Pons (tissue), 1 donor: ENCODE data around the gene MBD3L5.
A peak's percentile ranks its signal among the peaks of the same experiment; 100 is the strongest.
"Not testable (repeated sequence)": the region's sequence is repeated elsewhere in the genome, so short reads cannot be mapped to it uniquely, and the experiment has no call there.

Source experiments
- DNase-seq: peaks from one replicate; pipeline ENCODE4 v3.0.0-alpha.2; 2016; ENCODE audit warnings: low spot score

The MBD3L5 gene

GRCh38 chr19:7030278-7030677 lies at the start of gene MBD3L5:
TSS of gene MBD3L5 (plus strand) at chr19:7030578. CDS start at chr19:7030612, 34 bp downstream.
- not testable (repeated sequence) for DNase-seq

DNA sequence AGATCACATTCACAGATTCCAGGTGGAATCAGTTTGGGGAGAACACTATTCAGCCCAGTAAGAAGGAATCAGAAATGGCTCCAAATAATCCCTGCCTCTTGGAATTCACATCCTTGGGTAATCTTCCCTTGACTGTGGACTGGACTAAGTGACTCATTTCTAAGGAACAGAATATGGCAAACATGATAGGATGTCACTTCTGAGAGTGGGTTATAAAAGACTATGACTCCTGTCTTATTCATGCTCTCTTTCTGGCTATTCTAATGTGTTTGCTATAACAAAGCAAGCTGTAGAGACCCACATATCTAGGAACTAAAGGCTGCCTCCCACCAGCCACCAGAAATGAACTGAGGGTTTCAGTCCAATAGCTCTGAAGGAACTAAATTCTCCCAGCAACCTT lies 46.9 kb upstream of the MBD3L5 start:
- DNase-seq, result no peak

- peak; percentile 45 for DNase-seq
These were observed 42.5 kb upstream of the MBD3L5 start for GRCh38 chr19:6987850-6988249.

GRCh38 chr19:6988257-6988656 lies 42.1 kb upstream of the MBD3L5 start:
- DNase-seq, result no peak

DNA sequence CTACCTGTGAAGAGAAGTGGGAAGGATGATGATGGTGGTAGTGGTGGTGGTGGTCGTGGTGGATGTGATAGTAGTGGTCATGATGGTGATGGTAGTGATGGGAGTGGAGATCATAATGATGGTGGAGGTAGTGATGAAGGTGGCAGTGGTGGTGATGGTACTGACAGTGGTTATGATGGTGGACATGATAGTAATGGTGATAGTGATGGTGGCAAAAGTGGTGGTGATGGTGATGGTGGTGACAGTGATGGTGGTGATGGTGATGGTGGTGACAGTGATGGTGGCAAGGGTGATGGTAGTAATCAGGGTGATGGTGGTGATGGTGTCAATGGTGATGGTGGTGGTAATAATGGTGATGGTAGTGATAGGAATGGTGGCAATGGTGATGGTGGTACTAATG lies 35.3 kb upstream of the MBD3L5 start:
- DNase-seq, result no peak

- no peak for DNase-seq
These were observed 33.6 kb upstream of the MBD3L5 start for GRCh38 chr19:6996810-6997209.

DNA sequence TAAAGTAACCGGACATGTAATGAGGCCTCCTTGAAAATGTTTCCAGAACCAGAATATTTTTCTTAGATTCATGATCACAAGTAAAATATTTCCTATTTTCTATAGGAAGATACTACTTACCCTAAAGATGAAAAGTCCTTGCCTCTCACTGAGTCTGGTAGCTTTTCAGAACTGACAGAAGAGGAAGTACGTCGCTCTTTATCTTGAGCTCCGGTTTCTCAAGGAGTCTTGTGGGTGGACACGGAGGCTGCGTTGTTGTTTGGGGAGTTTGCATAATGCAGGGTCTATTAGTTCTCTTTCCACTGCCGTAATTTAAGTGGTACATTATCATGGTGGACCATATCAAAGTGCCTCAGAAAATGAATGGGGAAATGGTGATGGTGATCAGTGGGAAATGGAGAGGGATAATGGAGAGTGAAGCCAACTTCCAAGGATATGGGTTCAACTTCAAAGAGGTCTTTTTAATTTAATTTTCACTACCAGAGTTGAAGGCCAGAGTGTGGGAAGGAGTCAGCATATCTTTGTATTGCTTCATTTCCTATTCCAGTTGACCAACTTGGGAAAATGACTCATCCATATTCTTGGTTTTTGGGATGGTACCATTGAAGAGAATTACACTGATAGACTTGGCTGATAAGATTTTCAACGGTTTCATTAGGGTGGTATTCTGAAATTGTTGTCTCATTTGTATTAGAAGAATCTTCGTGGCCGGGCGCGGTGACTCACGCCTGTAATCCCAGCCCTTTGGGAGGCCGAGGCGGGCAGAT lies 32.5 kb upstream of the MBD3L5 start:
- DNase-seq, result peak; percentile 28

- no peak for DNase-seq
These were observed 30.4 kb upstream of the MBD3L5 start for GRCh38 chr19:6999933-7000332.

GRCh38 chr19:7000333-7000732 lies 30.0 kb upstream of the MBD3L5 start:
- no peak for DNase-seq

- no peak for DNase-seq
These were observed 29.6 kb upstream of the MBD3L5 start for GRCh38 chr19:7000816-7001215.

- DNase-seq, result no peak
These were observed 26.0 kb upstream of the MBD3L5 start for GRCh38 chr19:7004313-7004931.

DNA sequence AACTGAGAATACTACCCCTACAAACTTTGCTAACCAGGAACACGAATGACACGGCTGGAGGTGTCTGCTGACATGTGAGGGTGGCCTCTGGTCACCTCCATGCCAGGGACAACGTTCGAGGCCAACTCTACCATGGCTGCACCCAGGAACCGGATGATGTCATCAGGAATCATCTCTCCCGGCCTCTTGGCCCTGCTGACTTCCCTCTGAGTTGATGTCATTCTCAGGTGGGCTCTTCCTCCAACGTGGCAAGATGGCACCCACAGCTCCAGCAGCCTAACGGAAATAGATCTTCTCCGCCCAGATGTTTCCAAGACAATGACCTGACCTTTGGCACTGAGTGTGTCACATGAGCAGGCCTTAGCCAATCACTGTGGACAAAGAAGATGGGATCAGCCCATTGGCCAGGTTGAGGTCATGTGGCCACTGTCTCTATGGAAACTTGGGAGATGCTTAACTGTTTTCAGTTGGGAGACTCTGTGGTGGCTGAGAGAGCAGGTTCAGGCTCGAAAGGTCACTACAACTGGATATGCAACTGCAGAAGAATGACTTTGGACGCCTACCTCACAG lies 24.2 kb upstream of the MBD3L5 start:
- DNase-seq, result no peak

DNA sequence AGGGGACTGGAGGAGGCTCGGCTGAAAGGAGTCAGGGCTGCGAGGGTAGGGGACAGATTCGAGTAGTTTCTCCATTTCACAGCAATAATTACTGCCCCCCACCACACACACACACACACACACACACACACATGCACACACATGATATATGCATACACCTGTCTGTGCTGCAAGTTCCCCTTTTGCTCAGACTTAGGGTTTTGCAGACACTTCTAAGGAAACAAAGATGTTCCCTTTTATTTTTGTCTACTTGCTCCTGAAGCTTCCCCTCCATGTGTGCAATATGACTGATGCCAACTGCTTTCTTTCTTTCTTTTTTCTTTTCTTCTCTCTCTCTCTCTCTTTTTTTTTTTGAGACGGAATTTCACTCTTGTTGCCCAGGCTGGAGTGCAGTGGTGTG lies 22.5 kb upstream of the MBD3L5 start:
- DNase-seq, result no peak

DNA sequence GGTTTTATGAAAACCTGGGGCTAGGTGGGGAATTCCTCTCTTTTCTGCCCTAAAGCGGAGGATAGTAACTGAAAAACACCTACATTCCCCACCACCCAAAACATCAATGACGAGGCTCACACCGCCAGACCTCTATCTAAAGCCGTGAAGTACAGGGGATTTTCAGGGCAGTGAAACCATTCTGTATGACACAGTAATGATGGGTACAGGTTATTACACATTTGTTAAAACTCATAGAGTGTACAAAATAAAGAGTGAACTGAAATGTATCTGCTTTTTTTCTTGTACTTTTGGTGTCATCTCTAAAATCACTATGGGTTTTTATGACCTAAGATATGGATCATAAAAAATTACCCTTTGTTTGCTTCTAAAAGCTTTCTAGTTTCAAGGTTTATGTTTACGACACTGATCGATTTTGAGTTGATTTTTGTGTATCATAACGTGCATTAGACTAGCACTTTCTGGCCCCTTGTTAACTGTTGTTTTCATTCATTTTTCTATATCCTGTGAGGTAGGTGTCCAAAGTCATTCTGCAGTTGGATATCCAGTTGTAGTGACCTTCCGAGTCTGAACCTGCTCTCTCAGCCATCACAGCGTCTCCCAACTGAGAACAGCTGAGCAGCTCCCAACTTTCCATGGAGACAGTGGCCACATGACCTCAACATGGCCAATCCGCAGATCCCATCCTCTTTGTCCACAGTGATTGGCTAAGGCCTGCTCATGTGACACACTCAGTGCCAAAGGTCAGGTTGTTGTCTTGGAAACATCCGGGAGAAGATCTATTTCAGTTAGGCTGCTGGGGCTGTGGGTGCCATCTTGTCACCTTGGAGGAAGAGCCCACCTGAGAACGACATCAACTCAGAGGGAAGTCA lies 19.4 kb upstream of the MBD3L5 start:
- no peak for DNase-seq

DNA sequence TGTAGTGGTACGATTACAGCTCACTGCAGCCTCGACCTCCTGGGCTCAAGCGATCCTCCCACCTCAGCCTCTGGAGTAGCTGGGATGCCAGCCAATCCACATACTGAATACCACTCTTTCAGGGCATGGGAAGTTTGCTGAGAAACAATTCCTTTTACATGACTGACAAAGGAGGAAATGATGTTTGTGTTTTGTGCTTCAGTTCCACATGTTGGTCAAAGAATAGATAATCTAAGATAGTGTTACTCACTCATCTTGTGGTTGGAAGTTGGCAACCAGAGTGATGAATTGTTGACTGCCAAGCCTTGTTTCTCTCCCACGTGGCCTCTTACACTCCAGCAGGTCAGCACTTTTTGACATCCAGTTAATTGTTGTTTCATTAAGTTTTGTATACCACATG lies 16.7 kb upstream of the MBD3L5 start:
- peak; percentile 67 for DNase-seq

DNA sequence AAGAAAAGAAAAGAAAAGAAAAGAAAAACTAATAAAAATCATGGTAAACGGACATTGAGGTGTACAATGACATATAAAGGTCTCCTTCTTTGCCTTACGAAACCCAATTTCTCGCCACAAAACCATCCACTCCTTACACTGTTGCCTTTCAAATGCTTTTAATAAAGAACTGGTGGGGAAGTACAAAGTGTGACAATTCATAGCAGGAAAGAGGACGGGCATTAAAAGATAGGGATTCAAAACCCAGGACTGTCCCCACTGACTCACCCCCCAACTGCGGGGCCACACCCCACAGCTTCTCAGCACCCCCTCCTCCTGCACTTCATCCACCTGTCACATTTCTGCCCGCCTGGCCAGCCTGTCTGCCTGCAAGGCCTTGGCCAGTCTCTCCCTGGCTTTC lies 11.6 kb upstream of the MBD3L5 start:
- no peak for DNase-seq

DNA sequence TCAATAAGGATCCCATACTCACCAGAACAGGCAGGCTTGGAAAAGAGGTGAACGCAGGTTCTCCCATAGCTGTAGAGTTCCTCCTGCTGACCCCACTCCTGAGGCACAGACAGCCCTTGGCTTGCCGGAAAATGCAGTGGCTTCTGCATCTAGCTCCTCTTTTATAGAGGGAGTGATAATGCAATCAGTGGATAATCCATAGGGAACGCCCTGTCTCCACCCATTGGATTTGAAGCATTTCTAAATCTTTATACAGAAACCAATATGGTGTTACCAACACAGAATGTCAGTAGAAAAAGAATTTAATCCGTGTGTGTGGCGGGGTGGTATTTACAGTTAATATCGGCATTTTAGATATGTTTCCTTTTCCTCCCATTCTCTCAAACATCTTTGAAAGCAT lies 9.0 kb upstream of the MBD3L5 start, which contains the start of gene MBD3L2B:
TSS of gene MBD3L2B (minus strand) at position 101 of the 400 bp plus-strand sequence. CDS start at position 67, 34 bp downstream.
- DNase-seq, result not testable (repeated sequence)

- not testable (repeated sequence) for DNase-seq
These were observed 1.6 kb upstream of the MBD3L5 start for GRCh38 chr19:7028790-7029189.

DNA sequence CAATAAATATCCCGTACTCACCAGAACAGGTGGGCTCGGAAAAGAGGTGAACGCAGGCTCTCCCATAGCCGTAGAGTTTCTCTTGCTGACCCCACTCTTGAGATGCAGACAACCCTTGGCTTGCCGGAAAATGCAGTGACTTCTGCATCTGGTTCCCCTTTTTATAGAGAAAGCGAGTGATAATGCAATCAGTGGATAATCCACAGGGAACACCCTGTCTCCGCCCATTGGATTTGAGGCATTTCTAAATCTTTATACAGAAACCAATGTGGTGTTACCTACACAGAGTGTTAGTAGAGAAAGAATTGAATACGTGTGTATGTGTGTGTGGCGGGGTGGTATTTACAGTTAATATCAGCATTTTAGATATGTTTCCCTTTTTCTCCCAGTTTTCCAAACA lies 9.7 kb downstream of the MBD3L5 start, which contains the start of gene MBD3L4:
TSS of gene MBD3L4 (minus strand) at position 101 of the 400 bp plus-strand sequence. CDS start at position 66, 35 bp downstream.
- DNase-seq, result not testable (repeated sequence)

DNA sequence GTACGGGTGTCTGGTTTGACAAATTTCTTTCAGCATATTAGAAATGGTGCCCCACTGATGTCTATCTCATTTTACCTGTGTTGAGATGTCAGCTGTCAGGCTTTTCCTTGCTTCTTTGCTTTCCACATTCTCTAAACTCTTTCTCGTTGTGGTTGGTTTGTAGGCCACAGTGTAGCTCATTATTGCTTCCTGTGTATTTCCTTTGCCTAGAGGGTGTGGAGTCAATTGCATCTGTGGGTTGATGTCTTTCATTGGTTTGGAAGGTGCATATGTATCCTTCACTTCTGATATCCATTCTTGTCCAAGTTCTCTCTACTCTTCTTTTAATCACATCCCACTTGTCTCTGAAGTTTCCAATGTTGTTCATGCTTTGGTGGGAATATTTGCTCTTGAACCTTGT lies 11.2 kb downstream of the MBD3L5 start:
- not testable (repeated sequence) for DNase-seq

- not testable (repeated sequence) for DNase-seq
These were observed 18.6 kb downstream of the MBD3L5 start, which contains the start of gene MBD3L2 for GRCh38 chr19:7049021-7049420. TSS of gene MBD3L2 (plus strand) at chr19:7049321. CDS start at chr19:7049374, 53 bp downstream.

- DNase-seq, result not testable (repeated sequence)
These were observed 21.0 kb downstream of the MBD3L5 start for GRCh38 chr19:7051421-7051820.
